ENCODE measurements around the gene HIGD2A. TPM values are rescaled to one million over a fixed set of nuclear protein-coding genes. Genes with fewer than 3 reads are reported as not detected.

The HIGD2A gene
- total and polyA plus RNA-seq, 2 of the 13 experiments (the other 11 are each of a cell fraction or from before 2014, with no cell fraction given): 89.2 to 146 TPM

DNA sequence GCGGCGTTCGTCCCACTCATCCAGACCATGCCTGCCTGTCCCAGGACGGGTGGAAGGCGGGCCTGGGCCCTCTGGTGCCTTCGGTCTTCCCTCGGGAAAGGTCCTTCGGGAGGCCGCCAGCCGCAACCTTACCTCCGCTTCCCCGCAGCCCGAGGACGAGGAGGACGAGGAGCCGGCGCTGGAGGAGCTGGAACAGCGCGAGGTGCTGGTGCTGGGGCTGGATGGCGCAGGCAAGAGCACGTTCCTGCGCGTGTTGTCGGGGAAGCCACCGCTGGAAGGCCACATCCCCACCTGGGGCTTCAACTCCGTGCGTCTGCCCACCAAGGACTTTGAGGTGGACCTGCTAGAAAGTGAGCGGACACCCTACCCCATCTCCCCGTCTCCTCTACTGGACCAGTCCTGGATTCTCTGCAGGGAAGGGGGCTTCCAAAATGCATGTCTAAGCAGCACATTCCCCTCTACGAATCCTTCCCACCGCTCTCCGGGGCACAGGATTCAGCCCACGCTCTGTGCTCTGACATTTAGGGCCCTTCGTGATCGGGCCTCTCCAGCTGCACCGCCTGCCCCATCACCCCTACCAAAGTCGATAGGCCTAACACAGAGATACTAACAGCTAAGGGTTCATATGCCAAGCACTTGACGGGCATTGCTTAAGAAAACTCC, 22.2 kb upstream of the HIGD2A start:
- CTCF ChIA-PET (ENCODE audit: low intra/inter-chr PET ratio, low total read pairs): no interaction called here
- Histone ChIP-seq H3K36me3 (replicated peaks in 1 of 2; ENCODE audit: control insufficient read depth in 1 of 2, insufficient read depth in 2 of 2, low read length in 2 of 2) (no peaks in the 10 kb centered on the region), H3K79me2 (ENCODE audit: insufficient read depth, low read length) (peaks cover 1% of the 10 kb centered on the region), H3K27ac (ENCODE audit: extremely low read length, insufficient read depth, low read length) (no peak overlapping the region), H3K4me2 (ENCODE audit: low read depth, low read length) (no peak overlapping the region), H3K9ac (ENCODE audit: insufficient read depth, low read depth, low read length) (no peak overlapping the region), H3K4me3 (replicated peaks in 1 of 3; ENCODE audit: insufficient read depth in 1 of 3, low read depth in 2 of 3, low read length in 3 of 3) (no peak overlapping the region), H4K20me1 (ENCODE audit: insufficient read depth, low read length) (no peaks in the 10 kb centered on the region), H3K27me3 (ENCODE audit: control insufficient read depth in 1 of 2, insufficient read depth in 2 of 2, low read length in 2 of 2) (peaks cover 3 to 6% of the 10 kb centered on the region in 2 experiments; a peak in 4 of 5 replicates), H2AFZ (ENCODE audit: low read length) (no peak overlapping the region), H3K9me3 (ENCODE audit: low read length) (no peaks in the 10 kb centered on the region), H3K4me1 (ENCODE audit: insufficient read depth, low read length) (peaks cover 57% of the 10 kb centered on the region)
- no TSS peak for BruUV-seq (replicated peaks)
- FAIRE-seq: no peak
- POLR2A ChIA-PET: no interaction called here
- in situ Hi-C loops (cut with HindIII; ENCODE audit: extremely low pct_ligation_motif_present, low pct_unique_long_range_greater_than_20kb): no loop called here
- no peak for DNase-seq (ENCODE audit: low spot score)
- no peak for ATAC-seq
- 92% methylated on average over 27 of the region's 38 CpGs for whole genome bisulfite sequencing (ENCODE audit: low lambda C conversion rate)
- intact Hi-C loops (cut with micrococcal nuclease; ENCODE audit: unreplicated experiment): no loop called here
- no peak for TF ChIP-seq NFKB2 (CRISPR knock-in tag; IDR thresholded peaks at IDR 0.05; ENCODE audit: borderline replicate concordance)
- TF ChIP-seq STAG1 (CRISPR knock-in tag; IDR thresholded peaks at IDR 0.05): no peak
- TF ChIP-seq, protein P1, sequence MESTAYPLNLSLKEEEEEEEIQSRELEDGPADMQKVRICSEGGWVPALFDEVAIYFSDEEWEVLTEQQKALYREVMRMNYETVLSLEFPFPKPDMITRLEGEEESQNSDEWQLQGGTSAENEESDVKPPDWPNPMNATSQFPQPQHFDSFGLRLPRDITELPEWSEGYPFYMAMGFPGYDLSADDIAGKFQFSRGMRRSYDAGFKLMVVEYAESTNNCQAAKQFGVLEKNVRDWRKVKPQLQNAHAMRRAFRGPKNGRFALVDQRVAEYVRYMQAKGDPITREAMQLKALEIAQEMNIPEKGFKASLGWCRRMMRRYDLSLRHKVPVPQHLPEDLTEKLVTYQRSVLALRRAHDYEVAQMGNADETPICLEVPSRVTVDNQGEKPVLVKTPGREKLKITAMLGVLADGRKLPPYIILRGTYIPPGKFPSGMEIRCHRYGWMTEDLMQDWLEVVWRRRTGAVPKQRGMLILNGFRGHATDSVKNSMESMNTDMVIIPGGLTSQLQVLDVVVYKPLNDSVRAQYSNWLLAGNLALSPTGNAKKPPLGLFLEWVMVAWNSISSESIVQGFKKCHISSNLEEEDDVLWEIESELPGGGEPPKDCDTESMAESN (CRISPR knock-in tag; conservative IDR thresholded peaks at IDR 0.05): no peak
- no peak for TF ChIP-seq ZNF235 (CRISPR knock-in tag; IDR thresholded peaks at IDR 0.05; ENCODE audit: borderline replicate concordance)
- TF ChIP-seq ZNF879 (CRISPR knock-in tag; IDR thresholded peaks at IDR 0.05): no peak
- TF ChIP-seq KDM5A (IDR thresholded peaks at IDR 0.05; ENCODE audit: borderline replicate concordance, low read length): no peak
- no peak for TF ChIP-seq RBM22 (optimal IDR thresholded peaks at IDR 0.05; ENCODE audit: low read length)
- TF ChIP-seq HOXA9 (CRISPR knock-in tag; IDR thresholded peaks at IDR 0.05; ENCODE audit: borderline replicate concordance): no peak
- TF ChIP-seq FOXJ3 (CRISPR knock-in tag; IDR thresholded peaks at IDR 0.05; ENCODE audit: borderline replicate concordance): no peak
- TF ChIP-seq, protein P2, sequence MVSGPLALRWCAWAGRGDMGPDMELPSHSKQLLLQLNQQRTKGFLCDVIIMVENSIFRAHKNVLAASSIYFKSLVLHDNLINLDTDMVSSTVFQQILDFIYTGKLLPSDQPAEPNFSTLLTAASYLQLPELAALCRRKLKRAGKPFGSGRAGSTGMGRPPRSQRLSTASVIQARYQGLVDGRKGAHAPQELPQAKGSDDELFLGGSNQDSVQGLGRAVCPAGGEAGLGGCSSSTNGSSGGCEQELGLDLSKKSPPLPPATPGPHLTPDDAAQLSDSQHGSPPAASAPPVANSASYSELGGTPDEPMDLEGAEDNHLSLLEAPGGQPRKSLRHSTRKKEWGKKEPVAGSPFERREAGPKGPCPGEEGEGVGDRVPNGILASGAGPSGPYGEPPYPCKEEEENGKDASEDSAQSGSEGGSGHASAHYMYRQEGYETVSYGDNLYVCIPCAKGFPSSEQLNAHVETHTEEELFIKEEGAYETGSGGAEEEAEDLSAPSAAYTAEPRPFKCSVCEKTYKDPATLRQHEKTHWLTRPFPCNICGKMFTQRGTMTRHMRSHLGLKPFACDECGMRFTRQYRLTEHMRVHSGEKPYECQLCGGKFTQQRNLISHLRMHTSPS (CRISPR knock-in tag; IDR thresholded peaks at IDR 0.05; ENCODE audit: low read depth): no peak
- TF ChIP-seq, protein P3, sequence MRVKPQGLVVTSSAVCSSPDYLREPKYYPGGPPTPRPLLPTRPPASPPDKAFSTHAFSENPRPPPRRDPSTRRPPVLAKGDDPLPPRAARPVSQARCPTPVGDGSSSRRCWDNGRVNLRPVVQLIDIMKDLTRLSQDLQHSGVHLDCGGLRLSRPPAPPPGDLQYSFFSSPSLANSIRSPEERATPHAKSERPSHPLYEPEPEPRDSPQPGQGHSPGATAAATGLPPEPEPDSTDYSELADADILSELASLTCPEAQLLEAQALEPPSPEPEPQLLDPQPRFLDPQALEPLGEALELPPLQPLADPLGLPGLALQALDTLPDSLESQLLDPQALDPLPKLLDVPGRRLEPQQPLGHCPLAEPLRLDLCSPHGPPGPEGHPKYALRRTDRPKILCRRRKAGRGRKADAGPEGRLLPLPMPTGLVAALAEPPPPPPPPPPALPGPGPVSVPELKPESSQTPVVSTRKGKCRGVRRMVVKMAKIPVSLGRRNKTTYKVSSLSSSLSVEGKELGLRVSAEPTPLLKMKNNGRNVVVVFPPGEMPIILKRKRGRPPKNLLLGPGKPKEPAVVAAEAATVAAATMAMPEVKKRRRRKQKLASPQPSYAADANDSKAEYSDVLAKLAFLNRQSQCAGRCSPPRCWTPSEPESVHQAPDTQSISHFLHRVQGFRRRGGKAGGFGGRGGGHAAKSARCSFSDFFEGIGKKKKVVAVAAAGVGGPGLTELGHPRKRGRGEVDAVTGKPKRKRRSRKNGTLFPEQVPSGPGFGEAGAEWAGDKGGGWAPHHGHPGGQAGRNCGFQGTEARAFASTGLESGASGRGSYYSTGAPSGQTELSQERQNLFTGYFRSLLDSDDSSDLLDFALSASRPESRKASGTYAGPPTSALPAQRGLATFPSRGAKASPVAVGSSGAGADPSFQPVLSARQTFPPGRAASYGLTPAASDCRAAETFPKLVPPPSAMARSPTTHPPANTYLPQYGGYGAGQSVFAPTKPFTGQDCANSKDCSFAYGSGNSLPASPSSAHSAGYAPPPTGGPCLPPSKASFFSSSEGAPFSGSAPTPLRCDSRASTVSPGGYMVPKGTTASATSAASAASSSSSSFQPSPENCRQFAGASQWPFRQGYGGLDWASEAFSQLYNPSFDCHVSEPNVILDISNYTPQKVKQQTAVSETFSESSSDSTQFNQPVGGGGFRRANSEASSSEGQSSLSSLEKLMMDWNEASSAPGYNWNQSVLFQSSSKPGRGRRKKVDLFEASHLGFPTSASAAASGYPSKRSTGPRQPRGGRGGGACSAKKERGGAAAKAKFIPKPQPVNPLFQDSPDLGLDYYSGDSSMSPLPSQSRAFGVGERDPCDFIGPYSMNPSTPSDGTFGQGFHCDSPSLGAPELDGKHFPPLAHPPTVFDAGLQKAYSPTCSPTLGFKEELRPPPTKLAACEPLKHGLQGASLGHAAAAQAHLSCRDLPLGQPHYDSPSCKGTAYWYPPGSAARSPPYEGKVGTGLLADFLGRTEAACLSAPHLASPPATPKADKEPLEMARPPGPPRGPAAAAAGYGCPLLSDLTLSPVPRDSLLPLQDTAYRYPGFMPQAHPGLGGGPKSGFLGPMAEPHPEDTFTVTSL (CRISPR knock-in tag; IDR thresholded peaks at IDR 0.05; ENCODE audit: borderline replicate concordance): no peak
- no peak for TF ChIP-seq ADNP (CRISPR knock-in tag; IDR thresholded peaks at IDR 0.05)
- TF ChIP-seq ATRX (CRISPR knock-in tag; IDR thresholded peaks at IDR 0.05; ENCODE audit: borderline replicate concordance): no peak
- TF ChIP-seq ZKSCAN1 (IDR thresholded peaks at IDR 0.05; ENCODE audit: low read length): no peak
- TF ChIP-seq ZNF256 (CRISPR knock-in tag; conservative IDR thresholded peaks at IDR 0.05): no peak
- no peak for TF ChIP-seq ARHGAP35 (CRISPR knock-in tag; IDR thresholded peaks at IDR 0.05; ENCODE audit: borderline replicate concordance)

All from HepG2 (cell line).